DND-41 (cell line): ENCODE results near the gene MMP25.

ENCODE experiments used
- CTCF ChIP-seq: IDR thresholded peaks from 2 replicates; pipeline ENCODE4 v1.5.1; 2012; ENCODE audit warnings: borderline replicate concordance, low read length, moderate library complexity, mild to moderate bottlenecking; ENCODE audit not compliant: poor library complexity, severe bottlenecking; ENCODE audit errors: extremely low read depth
- EZH2 ChIP-seq: IDR thresholded peaks from 3 replicates; pipeline ENCODE4 v1.6.1; 2012; ENCODE audit warnings: borderline replicate concordance, low read depth, mild to moderate bottlenecking, moderate library complexity, low read length, inconsistent platforms; ENCODE audit not compliant: severe bottlenecking

GRCh38 chr16:3060339-3061127 lies 14.2 kb downstream of the MMP25 start:
- TF ChIP-seq CTCF (no peak), EZH2 (no peak)
